ENCODE results near the gene PPP1R14C. TPM values are rescaled to one million over a fixed set of nuclear protein-coding genes. Genes with fewer than 3 reads are reported as not detected.

Gene PPP1R14C
- total and polyA plus RNA-seq, 8 donors, result 0.09 to 7.3 (median 0.74) TPM

GRCh38 chr6:150229436-150230163 is 86.8 kb downstream of the PPP1R14C start:
- 79 to 81% methylated on average over 6 of the region's 6 CpGs for WGBS, 2 donors
- ATAC-seq (no peak), FAIRE-seq (no peak), DNase-seq (no peak)
- no peak overlapping the region for H3K27ac ChIP-seq
- TF ChIP-seq CTCF (IDR thresholded peaks at IDR 0.05), result no peak
- no peaks in the 10 kb centered on the region for H3K36me3 ChIP-seq
- intact Hi-C loops (cut with DNase I), result no loop called here
- no peak overlapping the region for H3K4me3 ChIP-seq
- no peaks in the 10 kb centered on the region for H3K4me1 ChIP-seq
- H3K27me3 ChIP-seq, result no peaks in the 10 kb centered on the region
- no peaks in the 10 kb centered on the region for H3K9me3 ChIP-seq

GRCh38 chr6:150230164-150230561 is 87.3 kb downstream of the PPP1R14C start:
- 89% methylated on average over 5 of the region's 5 CpGs for WGBS, 2 donors
- H3K27ac ChIP-seq, result no peak overlapping the region
- H3K4me3 ChIP-seq, result no peak overlapping the region
- no peaks in the 10 kb centered on the region for H3K27me3 ChIP-seq
- TF ChIP-seq CTCF (IDR thresholded peaks at IDR 0.05), result no peak
- intact Hi-C loops (cut with DNase I), result no loop called here
- no peaks in the 10 kb centered on the region for H3K36me3 ChIP-seq
- no peak for DNase-seq
- H3K4me1 ChIP-seq, result no peaks in the 10 kb centered on the region
- no peak for FAIRE-seq
- H3K9me3 ChIP-seq, result no peaks in the 10 kb centered on the region
- no peak for ATAC-seq

- no peak for TF ChIP-seq CTCF (IDR thresholded peaks at IDR 0.05)
- no peaks in the 10 kb centered on the region for H3K36me3 ChIP-seq
- H3K27me3 ChIP-seq, result no peaks in the 10 kb centered on the region
- FAIRE-seq (no peak), ATAC-seq (no peak), DNase-seq (no peak)
- no peak overlapping the region for H3K27ac ChIP-seq
- no peaks in the 10 kb centered on the region for H3K4me1 ChIP-seq
- no peaks in the 10 kb centered on the region for H3K9me3 ChIP-seq
- 86 to 90% methylated on average over 13 of the region's 13 CpGs for WGBS, 2 donors
- intact Hi-C loops (cut with DNase I), result no loop called here
- no peak overlapping the region for H3K4me3 ChIP-seq
Measured at GRCh38 chr6:150230832-150231524, 88.1 kb downstream of the PPP1R14C start.

GRCh38 chr6:150231525-150231850 is 88.6 kb downstream of the PPP1R14C start:
- intact Hi-C loops (cut with DNase I), result no loop called here

More at GRCh38 chr6:150231525-150231850, 88.6 kb downstream of the PPP1R14C start:
- ATAC-seq, result no peak
- Histone ChIP-seq H3K4me1 (no peaks in the 10 kb centered on the region), H3K36me3 (no peaks in the 10 kb centered on the region), H3K9me3 (no peaks in the 10 kb centered on the region), H3K27ac (no peak overlapping the region), H3K4me3 (no peak overlapping the region), H3K27me3 (no peaks in the 10 kb centered on the region)
- TF ChIP-seq CTCF (IDR thresholded peaks at IDR 0.05), result no peak
- 95 to 96% methylated on average over 2 of the region's 2 CpGs for WGBS, 2 donors
- DNase-seq, result no peak
- FAIRE-seq, result no peak
